ENCODE measurements around the gene SMC2.

The SMC2 gene

GRCh38 chr9:104094534-104095015 is 466 bp downstream of the SMC2 start:
- in situ Hi-C loops (cut with MboI; ENCODE audit: low pct_unique_long_range_greater_than_20kb, low sequenced_read_pairs): no loop called here
- DNase-seq: no peak

- no peak for DNase-seq
- in situ Hi-C loops (cut with MboI; ENCODE audit: low pct_unique_long_range_greater_than_20kb, low sequenced_read_pairs): no loop called here
Observed at GRCh38 chr9:104099630-104100029, 5.5 kb downstream of the SMC2 start.

- DNase-seq: no peak
- in situ Hi-C loops (cut with MboI; ENCODE audit: low pct_unique_long_range_greater_than_20kb, low sequenced_read_pairs): no loop called here
Observed at GRCh38 chr9:104104360-104104759, 10.3 kb downstream of the SMC2 start.

DNA sequence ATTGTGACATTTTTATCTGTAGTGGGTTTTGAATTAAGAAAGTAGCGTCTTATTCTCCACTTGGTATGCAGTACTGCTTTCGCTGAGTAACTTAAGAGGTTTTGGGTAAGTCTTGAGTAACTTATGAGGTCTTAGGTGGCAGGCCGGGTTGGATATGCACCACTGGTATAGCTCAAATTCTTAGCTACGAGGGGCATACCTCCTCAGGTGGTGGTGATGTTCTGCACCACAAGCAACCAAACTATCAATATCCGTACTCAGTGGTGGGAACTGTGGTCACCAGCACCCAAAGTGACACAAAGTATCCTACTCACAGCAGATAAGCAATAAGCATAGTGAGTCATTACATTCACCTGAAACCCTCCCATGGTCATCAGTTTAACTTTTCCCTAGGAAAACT is 13.7 kb downstream of the SMC2 start:
- DNase-seq: no peak
- in situ Hi-C loops (cut with MboI; ENCODE audit: low pct_unique_long_range_greater_than_20kb, low sequenced_read_pairs): no loop called here

GRCh38 chr9:104108315-104108714 is 14.2 kb downstream of the SMC2 start:
- DNase-seq: no peak
- in situ Hi-C loops (cut with MboI; ENCODE audit: low pct_unique_long_range_greater_than_20kb, low sequenced_read_pairs): no loop called here

- DNase-seq: no peak
- in situ Hi-C loops (cut with MboI; ENCODE audit: low pct_unique_long_range_greater_than_20kb, low sequenced_read_pairs): no loop called here
Observed at GRCh38 chr9:104110509-104110908, 16.4 kb downstream of the SMC2 start.

DNA sequence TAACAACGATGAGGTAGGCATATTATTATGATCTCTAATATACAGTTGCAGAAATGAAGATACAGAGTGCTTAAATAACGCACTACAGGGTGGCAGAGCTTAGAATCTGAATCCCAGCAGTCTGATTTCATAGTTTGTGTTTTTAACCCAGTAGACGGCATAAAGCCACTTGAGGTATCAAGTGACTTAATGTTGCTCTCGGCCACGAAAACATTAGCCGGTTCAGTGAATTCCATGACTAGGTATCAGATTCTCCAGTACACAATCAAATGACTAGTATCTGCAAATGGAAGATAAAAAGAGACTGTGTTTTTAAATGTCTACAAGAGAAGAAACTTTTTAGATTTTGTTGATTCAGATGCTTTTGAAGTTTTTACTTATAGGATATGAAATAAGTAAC is 24.8 kb downstream of the SMC2 start:
- DNase-seq: no peak
- in situ Hi-C loops (cut with MboI; ENCODE audit: low pct_unique_long_range_greater_than_20kb, low sequenced_read_pairs): no loop called here

- in situ Hi-C loops (cut with MboI; ENCODE audit: low pct_unique_long_range_greater_than_20kb, low sequenced_read_pairs): no loop called here
- no peak for DNase-seq
Observed at GRCh38 chr9:104121022-104121421, 26.9 kb downstream of the SMC2 start.

DNA sequence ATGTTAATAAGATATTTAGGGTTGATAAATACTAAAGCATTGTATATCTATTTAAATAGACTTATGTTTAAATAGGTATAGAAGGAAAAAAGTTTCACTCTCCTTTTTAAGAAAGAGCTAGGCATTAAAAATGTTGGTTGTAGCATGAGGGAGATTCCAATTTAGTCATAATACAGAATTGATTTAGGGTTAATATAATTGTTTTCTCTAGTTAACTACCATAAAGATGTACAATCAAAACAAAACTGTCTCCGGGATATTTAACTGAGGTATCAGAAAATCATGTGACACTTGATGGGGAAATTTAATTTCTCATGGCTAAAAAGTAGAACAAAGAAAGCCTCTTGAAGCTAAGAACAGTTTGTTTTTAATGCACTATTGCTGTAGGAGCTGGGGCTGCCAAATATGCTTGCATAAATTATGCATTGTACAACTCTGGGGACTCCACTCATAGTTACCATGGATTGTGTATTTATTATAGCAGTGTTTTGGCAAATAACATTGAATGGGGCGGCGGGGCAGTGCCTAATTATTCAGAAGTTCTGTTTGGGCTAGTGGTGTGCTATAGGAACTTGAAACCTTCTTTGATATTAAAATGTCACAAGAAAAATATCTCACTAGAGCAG is 44.2 kb downstream of the SMC2 start:
- in situ Hi-C loops (cut with MboI; ENCODE audit: low pct_unique_long_range_greater_than_20kb, low sequenced_read_pairs): no loop called here
- no peak for DNase-seq

GRCh38 chr9:104142799-104143549 is 48.9 kb downstream of the SMC2 start:
- in situ Hi-C loops (cut with MboI; ENCODE audit: low pct_unique_long_range_greater_than_20kb, low sequenced_read_pairs): no loop called here
- no peak for DNase-seq

GRCh38 chr9:104143550-104143910 is 49.4 kb downstream of the SMC2 start:
- in situ Hi-C loops (cut with MboI; ENCODE audit: low pct_unique_long_range_greater_than_20kb, low sequenced_read_pairs): no loop called here
- DNase-seq: no peak

- no peak for DNase-seq
- in situ Hi-C loops (cut with MboI; ENCODE audit: low pct_unique_long_range_greater_than_20kb, low sequenced_read_pairs): no loop called here
Observed at GRCh38 chr9:104144336-104144735, 50.2 kb downstream of the SMC2 start.

- in situ Hi-C loops (cut with MboI; ENCODE audit: low pct_unique_long_range_greater_than_20kb, low sequenced_read_pairs): no loop called here
- no peak for DNase-seq
Observed at GRCh38 chr9:104173067-104173466, 79.0 kb downstream of the SMC2 start.

- in situ Hi-C loops (cut with MboI; ENCODE audit: low pct_unique_long_range_greater_than_20kb, low sequenced_read_pairs): no loop called here
- peak; percentile 10 for DNase-seq
Observed at GRCh38 chr9:104177003-104177611, 83.0 kb downstream of the SMC2 start.

DNA sequence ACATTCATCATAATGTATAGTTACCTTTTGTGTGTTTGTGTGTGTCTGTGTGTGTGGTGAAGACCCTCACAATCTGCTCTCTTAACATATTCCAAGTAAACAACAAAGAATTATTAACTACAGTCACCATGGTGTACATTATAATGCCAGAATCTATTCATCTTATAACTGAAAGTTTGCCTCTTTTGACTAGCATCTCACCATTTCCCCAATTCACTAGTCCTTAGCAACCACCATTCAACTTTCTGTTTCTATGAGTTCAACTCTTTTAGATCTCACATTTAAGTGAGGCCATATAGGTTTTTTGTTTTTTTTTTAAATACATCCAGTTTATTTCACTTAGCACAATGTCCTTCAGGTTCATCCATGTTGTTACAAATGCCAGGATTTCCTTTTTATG is 83.6 kb downstream of the SMC2 start:
- no peak for DNase-seq
- in situ Hi-C loops (cut with MboI; ENCODE audit: low pct_unique_long_range_greater_than_20kb, low sequenced_read_pairs): no loop called here

Data from KBM-7 (cell line).